Fibroblast of skin of right quadriceps (primary cell): ENCODE measurements around the gene TSPAN14.

Source experiments
- DNase-seq: peaks from one replicate; pipeline ENCODE4 v3.0.0-alpha.2; 2013

The TSPAN14 gene

DNA sequence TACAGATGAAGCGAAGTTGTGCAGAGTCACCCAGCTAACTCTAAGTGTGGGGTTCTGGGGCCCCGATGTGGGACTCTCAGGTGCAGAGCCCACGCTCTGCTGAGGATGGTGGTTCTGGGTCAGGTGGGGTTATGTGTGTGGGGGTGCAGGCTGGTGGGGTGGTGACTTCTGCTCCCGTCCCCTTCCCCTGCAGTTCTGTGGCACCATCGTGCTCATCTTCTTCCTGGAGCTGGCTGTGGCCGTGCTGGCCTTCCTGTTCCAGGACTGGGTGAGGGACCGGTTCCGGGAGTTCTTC is 54.9 kb downstream of the TSPAN14 start:
- DNase-seq = no peak

DNA sequence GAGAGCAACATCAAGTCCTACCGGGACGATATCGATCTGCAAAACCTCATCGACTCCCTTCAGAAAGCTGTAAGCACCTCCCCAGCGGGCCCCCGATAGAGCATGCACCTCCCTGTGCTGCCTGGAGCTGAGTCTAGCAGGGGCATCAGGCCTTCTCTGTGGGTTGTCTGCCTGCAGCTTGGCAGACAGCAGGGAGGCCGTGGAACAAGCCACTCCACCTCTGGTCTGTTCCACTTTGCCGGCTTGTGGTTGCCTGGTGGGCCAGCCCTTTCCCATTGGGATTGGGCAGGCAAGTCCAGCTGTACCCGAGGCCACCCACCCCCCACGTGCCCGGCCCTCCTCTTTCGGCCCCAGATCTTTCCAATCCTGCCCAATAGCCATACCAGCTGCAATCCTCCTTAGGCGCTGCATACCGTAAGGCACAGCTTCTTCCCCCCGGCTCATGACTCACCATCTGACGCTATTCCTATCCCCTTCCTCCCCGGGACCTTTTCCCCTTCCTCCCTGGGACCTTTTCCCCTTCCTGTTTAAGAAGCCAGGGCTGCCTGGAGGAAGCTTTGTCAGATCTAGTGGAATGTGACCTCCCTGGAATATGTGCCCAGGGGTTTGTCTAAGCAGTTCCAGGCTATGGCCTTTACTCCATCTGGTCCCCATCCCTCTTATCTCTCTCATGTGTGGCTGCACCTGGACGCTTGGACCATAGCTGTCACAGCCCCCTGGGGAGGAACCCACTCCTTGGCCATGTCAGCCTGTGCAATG is 55.5 kb downstream of the TSPAN14 start:
- DNase-seq = peak; percentile 81

DNA sequence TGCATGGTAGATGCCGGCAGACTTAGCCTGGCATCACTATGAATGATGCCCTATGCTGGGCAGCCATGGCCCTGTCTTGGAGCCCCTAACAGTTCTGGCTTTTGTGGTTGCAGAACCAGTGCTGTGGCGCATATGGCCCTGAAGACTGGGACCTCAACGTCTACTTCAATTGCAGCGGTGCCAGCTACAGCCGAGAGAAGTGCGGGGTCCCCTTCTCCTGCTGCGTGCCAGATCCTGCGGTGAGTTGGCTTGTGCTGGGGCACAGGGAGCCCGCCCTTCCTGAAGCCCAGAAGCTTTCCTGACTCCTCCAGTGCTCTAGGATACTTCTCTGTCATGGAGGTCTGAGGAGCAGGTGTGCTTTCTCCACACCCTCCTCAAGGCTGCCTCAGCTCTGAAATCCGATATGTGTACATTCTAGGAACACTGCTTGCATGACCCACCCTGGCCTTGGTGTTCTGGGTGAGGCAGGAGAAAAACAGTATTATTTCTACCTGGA is 58.0 kb downstream of the TSPAN14 start:
- no peak for DNase-seq

DNA sequence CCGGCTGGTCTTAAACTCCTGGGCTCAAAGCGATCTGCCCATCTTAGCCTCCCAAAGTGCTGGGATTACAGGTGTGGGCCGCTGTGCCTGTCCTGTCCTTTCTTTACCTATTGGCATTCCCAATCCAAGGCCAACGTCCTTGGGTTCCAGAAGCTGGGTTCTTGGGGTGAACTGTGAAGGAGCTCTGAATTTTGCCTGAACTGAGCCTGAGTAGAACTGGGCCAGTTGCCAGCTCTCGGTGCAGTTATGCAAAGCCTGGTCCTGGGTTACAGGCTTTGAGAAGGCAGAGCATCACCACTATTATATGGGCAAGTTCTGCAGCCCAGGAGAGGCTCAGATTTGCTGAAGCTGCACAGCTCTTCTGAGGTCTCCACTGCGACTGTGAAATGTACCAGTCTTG is 59.0 kb downstream of the TSPAN14 start:
- no peak for DNase-seq

DNA sequence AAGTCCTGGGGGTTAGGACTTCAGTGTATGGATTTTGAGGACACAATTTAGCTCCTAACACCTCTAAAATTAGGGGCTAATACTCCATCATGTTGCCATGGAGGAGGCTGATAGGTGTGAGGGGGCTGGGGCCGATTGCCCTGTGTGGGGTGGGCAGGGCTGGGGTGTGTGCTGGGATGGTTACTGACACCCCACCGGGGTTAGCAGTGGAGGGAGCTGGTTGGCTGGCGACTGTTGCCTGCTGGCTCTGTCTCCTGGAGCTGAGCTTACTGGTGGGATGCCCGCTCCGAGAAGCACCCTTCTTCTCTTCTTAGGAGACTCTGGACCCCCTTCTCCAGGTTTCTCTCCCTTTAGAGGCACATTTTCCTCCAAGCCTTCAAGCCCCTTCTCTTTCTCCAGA is 61.4 kb downstream of the TSPAN14 start:
- no peak for DNase-seq

DNA sequence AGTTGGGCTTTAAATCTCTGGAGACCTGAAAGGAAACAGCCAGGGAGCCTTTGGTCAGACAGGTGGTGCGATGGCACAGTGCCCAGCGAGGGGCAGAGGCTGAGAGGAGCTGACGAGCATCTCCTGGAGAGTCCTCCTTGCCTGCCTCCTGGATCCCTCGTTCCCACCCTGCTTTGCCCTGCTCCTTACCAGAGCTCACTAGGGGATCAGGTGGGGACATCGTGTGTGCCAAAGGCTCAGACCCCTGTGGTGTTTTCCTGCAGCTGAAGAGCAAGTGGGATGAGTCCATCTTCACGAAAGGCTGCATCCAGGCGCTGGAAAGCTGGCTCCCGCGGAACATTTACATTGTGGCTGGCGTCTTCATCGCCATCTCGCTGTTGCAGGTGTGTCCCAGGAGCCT is 61.8 kb downstream of the TSPAN14 start:
- no peak for DNase-seq

DNA sequence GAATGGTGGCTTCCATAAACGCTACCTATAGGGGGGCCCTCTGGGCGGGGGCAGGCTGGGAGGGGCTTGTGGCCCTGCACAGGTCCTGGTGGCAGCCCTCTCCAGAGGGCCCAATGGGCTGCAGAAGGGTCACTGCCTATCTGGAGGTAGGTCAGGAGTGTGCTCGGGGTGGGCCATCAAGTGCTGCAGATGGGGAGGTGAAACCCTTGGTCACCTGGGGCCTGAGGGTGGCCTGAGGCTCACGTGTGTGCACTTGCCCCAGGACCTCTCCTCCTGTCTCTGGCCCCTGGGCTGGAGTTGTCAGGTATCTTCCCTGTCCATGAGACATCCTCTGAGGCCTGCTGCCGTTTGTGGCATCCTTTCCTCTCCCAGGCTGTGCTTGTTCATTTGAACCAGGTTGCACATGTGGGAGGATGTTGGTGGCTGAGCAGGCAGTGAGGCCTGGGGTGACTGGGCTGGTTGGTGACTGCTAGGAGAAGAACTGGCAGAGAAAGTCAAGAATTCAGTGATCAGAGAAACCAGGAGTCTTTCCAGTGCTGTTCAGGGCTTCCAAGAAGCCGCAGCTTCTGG is 62.5 kb downstream of the TSPAN14 start:
- DNase-seq = no peak

DNA sequence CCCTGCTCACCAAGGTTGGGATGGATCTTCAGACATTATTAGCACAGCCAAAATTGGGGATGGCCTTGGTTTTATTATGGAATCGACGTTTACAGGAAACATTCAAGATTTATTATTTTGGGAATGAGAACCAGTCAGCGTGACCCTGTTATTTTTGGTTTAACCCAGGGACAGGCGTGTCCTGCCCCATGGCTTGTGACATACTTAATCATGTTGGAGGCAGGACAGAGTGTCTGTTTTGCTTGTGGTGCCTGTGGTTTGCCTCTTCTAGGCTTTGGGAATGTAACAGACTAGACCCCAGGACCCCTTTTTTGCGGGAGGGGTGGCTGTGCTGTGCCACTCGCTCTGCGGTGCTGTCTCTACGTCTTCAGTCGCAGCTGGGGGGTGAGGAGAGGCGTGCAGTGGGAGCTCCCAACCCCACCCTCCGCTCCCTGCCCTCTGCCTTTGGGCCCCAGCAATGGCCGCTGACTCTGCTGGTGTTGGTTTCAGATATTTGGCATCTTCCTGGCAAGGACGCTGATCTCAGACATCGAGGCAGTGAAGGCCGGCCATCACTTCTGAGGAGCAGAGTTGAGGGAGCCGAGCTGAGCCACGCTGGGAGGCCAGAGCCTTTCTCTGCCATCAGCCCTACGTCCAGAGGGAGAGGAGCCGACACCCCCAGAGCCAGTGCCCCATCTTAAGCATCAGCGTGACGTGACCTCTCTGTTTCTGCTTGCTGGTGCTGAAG is 63.5 kb downstream of the TSPAN14 start:
- no peak for DNase-seq

DNA sequence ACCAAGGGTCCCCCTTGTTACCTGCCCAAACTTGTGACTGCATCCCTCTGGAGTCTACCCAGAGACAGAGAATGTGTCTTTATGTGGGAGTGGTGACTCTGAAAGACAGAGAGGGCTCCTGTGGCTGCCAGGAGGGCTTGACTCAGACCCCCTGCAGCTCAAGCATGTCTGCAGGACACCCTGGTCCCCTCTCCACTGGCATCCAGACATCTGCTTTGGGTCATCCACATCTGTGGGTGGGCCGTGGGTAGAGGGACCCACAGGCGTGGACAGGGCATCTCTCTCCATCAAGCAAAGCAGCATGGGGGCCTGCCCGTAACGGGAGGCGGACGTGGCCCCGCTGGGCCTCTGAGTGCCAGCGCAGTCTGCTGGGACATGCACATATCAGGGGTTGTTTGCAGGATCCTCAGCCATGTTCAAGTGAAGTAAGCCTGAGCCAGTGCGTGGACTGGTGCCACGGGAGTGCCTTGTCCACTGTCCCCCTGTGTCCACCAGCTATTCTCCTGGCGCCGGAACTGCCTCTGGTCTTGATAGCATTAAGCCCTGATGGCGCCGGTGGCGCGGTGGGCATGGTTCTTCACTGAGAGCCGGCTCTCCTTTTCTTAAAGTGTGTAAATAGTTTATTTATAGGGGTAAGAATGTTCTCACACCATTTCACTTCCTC is 64.2 kb downstream of the TSPAN14 start:
- DNase-seq = no peak

DNA sequence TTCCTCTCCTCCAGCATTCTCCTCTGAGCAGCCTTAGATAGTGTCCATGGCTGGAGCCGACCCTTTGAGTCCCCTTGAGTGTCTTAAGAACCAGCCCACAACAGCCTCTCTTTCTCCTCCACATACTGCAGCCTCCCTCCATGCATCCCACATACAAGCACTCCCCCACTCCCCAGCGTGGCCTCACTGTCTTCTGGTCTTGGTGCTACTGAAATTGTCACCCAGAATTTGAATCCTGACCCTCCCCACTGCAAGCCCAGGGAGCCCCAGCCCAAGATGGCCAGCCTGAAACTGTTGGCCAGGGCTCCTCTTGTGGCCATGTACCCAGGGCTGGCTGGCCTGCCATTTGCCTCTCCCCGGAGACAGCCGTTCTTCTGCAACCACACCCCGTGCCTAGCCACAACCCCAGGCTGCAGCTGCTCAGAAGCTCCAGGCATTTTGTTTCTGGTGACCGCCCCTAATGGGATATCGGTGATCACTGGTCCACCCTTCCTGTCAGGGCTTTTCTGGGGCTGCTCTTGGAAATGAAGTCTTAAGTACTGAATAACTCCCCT is 64.8 kb downstream of the TSPAN14 start:
- no peak for DNase-seq

DNA sequence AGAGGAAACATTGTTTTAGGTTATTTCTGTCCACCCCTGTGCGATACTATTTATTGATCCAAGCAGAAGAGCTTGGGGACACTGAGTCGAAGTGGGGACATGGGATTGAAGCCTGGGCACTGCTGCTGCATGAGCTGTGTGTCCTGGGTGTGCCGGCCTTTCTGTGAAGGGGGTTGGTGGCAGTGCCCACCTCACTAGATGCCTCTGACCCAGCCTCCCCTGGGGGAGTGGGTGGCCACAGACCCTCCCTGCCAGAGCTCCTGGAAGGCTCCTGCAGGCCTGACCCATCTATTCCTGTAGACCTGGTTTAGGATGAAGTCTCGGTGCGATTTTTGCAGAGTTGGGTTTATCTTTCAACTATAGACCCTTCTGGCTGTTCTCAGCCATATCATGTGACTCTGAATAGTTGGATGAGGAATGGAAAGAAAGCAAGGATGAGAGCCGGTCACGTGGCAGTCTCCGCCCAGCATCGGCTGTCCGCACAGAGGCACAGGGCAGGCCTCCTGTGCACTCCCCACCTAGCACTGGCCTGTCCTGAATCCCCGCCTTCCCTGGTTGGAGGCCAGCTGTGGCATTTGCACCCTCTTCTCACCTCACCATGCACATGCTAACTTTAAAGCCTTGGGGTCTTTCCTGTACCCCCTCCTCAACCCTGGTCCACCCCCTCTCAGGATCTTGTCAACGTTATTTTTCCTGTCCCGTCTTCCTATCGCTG is 66.0 kb downstream of the TSPAN14 start:
- DNase-seq = no peak

DNA sequence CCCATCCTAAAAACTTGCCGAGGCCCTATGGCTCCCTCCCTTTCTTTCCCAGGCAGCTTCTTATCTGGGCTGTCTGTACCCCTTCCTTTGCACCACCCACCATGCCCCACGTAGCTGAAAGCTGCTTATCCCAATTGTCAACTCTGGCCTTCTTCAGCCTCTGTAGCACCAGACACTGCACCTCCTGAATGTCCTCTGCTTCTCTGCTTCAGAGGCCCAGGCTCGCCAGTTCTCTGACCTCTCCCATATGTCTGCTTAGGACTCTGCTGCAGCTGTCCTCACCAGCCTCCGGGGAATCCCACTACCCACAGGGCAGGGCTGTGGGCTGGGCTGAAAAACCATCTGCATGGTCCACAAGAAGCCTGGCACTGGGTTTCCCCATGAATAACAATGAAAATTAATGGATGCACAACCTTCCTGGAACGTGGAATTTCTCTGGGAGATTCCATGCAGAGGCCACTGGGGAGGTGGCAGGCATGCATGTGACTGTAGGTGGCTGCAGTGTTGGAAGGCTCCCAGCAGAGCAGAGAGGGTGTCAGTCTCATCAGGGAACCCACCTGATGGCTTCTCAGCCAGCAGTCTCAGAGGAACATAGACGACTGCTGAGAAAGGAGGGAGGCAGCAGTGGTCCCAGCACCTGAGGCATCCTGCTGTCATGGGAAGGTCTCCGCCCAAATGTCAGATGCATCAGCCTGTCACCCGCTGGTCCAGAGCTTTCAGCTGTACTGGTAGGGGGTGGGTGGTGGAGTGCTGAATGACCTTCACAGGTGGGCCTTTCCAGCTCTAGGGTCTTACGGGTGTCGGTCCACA is 66.8 kb downstream of the TSPAN14 start:
- DNase-seq = no peak

DNA sequence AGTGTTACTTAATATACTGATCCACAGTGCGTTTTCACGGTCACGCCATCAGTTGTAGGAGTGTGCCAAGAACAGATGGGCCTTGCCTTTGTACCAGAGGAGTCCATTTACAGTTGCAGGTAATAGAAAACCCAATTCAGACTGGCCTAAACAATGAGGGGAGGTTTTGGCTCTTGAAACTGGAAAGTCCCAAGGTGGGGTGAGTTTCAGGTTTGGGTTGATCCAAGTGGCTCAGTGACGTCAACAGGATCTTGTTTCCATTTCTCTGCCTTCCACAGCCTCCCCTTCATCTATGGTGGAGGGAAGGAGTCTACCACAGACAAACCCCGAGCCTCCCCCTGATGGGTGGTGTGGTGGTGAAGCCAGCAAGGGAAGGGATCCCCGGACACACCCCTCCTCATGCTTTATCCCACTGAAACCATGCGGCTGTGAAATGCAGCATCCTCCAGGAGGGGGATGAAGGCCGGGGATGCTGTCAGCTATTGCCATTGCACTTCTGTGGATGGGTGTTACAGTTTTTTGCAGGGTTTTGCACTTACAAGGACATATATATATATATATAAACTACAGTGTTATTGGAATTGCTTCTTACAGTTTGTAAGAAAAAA is 68.8 kb downstream of the TSPAN14 start:
- DNase-seq = no peak

DNA sequence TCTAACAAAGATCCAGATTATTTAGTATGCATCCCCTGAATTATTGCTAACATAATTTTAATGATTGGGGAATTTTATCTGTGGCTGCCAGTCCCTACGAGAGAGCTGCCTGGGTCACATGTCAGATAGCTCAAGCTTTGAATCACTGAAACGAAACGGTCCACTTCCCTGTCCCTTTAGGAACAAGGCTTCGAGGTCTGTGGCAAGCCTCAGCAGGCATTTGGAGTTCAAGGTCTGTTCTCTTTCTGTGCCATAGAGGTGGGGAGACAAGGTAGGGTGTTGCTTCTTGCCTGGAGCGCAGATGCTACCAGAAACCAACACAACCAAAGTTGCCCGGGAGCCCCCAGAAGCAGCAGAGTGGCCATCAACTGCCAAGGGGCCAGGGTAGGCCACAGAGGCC is 69.7 kb downstream of the TSPAN14 start:
- DNase-seq = no peak

DNA sequence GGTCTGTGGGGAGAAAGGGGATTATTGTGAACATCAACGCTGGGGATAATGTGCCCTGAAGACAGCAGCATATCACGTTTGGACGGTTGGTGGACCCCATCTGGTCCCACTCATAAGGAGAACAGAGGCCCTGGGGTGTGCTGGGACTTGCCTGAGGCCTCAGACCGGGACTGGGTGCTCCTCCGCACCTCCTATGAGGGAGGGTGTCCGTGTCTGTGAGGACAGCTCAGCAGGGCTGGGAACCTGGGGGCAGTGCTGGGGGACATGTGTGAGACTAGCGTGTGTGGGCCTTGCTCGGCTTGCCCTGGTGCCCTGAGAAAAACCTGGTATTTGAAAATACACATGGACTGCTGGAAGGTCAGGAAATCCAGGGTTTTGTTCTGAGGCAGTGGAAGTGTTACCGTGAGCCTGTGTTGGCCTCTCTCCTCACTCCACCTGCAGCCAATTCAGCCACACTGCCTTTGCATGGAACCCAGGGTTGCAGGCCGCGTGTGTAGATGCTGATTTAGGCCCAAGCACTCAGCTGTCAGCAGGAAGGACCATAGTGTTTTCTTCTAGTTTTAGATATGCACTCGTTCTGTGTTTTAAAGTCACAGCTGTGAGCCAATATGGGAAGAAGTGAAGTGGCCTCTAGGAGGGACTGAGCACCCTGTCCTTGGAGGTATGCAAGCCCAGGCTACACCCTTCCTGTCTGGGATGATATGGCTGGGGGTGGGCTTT is 70.2 kb downstream of the TSPAN14 start:
- no peak for DNase-seq

DNA sequence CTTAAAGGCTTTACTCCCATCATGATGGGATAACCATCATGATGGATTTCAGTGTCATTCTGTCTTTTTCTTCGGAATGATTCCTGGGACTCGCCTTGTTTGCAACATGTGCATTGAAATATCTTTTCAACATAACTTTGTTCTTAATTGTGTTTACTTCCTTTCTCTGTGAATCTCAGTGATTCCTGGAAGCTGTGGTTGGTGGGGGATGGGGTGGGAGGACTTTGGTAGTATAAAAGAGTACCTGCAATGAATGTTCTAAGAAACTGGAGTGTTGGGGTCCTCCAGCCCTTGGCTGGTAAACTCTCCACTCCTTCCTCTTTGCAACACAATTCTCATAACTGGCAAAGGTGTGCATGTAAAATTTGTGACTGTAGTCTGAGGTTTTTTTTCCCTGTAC is 72.1 kb downstream of the TSPAN14 start:
- no peak for DNase-seq

DNA sequence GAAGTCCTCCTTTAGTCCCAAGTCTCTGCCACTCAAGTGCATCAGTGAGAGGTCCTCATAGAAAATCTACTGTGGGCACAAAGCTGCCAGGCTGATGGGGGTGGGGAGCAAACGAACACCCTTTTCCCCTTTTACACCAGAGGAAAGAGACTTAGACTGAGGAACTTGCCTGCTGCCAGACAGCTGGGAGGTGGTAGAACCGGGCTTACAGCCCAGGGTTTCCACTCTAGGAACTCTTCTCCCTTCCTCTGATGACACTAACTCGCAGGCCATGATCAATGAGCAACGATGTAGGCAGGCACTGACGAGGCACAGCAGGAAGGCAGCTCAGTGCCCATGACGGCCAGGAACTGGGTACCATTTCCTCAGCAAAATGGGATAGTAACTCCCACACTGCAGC is 72.6 kb downstream of the TSPAN14 start:
- no peak for DNase-seq

DNA sequence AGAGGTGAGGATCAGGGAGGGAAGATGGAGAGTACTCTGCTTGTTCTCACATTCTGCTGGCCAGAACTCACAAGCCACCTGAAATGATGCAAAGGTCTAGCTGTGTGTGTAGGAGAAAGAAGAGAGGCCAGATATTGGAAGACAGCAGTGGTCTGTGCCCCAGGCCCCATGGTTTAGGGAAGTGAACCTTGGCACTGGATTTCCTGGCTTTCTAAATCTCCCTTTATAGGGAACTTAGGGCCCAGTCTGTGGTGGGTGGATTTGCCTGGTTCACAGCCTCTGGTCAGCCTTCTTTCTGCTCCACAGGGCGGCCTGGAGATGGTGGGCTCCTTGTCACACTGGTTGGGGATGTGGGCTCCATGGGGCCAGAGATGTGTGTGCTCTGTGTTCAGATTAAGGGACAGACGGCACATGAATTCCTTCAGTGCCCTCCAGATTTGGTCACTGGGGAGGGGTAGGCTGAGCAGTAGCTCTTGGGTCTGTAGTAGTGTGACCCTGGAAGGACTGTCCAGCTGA is 74.1 kb downstream of the TSPAN14 start:
- no peak for DNase-seq

DNA sequence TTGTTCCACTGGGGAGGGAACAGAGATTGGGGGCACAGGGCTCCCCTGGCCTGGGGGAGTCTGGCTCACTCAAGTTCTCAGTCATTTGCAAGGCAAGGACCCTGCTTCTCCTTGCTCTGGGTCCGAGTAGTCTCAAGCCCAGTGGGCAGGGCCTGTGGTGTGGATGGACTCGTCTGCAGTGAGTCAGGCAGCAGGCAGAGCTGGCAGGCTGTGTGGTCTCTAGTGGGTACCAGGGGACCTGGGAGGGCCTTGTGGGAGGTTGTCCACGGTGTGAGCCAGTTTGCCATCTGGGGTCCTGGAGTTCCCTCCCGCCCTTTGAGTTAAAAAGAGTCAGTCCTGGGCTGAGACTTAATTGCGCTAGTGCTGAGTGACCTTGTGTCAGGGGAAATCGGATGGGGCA is 74.8 kb downstream of the TSPAN14 start:
- no peak for DNase-seq

DNA sequence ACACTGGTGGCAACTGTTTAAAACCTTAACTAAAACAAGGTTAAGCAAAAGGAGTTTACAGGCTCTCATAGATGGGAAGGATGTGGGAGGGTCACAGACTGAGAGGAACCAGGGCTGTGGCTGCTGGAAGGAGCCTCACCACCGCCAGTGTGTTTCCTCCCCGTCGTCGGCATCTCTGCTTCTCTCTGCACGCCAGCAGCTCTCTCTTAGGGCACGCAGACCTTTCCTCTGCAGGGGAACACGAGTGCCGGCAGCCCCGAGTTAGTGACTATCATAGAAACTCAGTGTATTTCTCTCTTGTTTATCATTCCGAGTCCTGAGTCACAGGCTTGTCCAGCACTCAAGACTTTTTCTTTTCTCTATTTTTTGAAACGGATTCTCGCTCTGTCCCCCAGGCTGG is 75.5 kb downstream of the TSPAN14 start:
- DNase-seq = no peak

DNA sequence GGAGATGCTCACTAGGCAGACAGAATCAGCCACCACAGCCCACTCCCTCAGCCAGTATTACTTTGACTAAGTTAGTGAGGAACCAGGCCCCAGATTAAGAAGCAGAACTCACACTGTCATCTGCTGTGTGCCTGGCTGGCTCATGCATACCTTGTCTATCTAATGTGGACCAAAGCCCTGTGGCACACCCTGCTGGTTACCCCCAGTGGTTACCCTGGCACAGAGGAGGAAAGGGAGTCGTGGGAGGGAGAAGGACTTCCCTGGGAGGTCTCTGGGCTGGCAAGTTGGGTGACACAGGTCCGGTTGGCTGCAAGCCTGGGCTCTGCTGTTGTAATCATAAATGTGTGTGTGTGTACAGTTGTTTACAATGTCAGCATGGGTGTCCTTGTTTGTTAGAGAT is 76.1 kb downstream of the TSPAN14 start:
- peak; percentile 24 for DNase-seq
